ENCODE results near the gene MS4A8. TPM values are rescaled to one million over a fixed set of nuclear protein-coding genes. Genes with fewer than 3 reads are reported as not detected.
"Not testable (repeated sequence)": the region's sequence is repeated elsewhere in the genome, so short reads cannot be mapped to it uniquely, and the experiment has no call there.

The MS4A8 gene
- total RNA-seq, 1 donor from 2014 or later: not detected

GRCh38 chr11:60744114-60744513 lies 44.7 kb downstream of the MS4A8 start:
- no peaks in the 10 kb centered on the region for H3K4me1 Mint-ChIP-seq
- H3K36me3 Mint-ChIP-seq (ENCODE audit: low read depth): no peaks in the 10 kb centered on the region
- DNase-seq: no peak
- intact Hi-C loops (cut with micrococcal nuclease): no loop called here
- no peak overlapping the region for H3K4me3 Mint-ChIP-seq
- H3K27me3 Mint-ChIP-seq: no peaks in the 10 kb centered on the region
- H3K27ac Mint-ChIP-seq: no peak overlapping the region
- peaks cover 5% of the 10 kb centered on the region for H3K9me3 Mint-ChIP-seq

- no peak overlapping the region for H3K4me3 Mint-ChIP-seq
- no peaks in the 10 kb centered on the region for H3K4me1 Mint-ChIP-seq
- no peaks in the 10 kb centered on the region for H3K27me3 Mint-ChIP-seq
- H3K9me3 Mint-ChIP-seq: peaks cover 5% of the 10 kb centered on the region
- H3K36me3 Mint-ChIP-seq (ENCODE audit: low read depth): no peaks in the 10 kb centered on the region
- no peak for DNase-seq
- intact Hi-C loops (cut with micrococcal nuclease): no loop called here
- no peak overlapping the region for H3K27ac Mint-ChIP-seq
Observed at GRCh38 chr11:60747359-60747873, 48.0 kb downstream of the MS4A8 start.

GRCh38 chr11:60748225-60748624 lies 48.8 kb downstream of the MS4A8 start:
- Mint-ChIP-seq H3K4me3 (no peak overlapping the region), H3K27me3 (peaks cover under 1% of the 10 kb centered on the region), H3K9me3 (peaks cover 5% of the 10 kb centered on the region), H3K27ac (no peak overlapping the region), H3K36me3 (ENCODE audit: low read depth) (no peaks in the 10 kb centered on the region), H3K4me1 (no peaks in the 10 kb centered on the region)
- DNase-seq: no peak
- intact Hi-C loops (cut with micrococcal nuclease): no loop called here

- H3K36me3 Mint-ChIP-seq (ENCODE audit: low read depth): no peaks in the 10 kb centered on the region
- no peaks in the 10 kb centered on the region for H3K4me1 Mint-ChIP-seq
- DNase-seq: no peak
- no peak overlapping the region for H3K27ac Mint-ChIP-seq
- H3K9me3 Mint-ChIP-seq: peaks cover 5% of the 10 kb centered on the region
- H3K4me3 Mint-ChIP-seq: no peak overlapping the region
- intact Hi-C loops (cut with micrococcal nuclease): no loop called here
- H3K27me3 Mint-ChIP-seq: peaks cover 3% of the 10 kb centered on the region
Observed at GRCh38 chr11:60748821-60749220, 49.4 kb downstream of the MS4A8 start.

GRCh38 chr11:60750911-60751310 lies 51.5 kb downstream of the MS4A8 start:
- H3K27ac Mint-ChIP-seq: no peak overlapping the region
- intact Hi-C loops (cut with micrococcal nuclease): no loop called here
- peaks cover 5% of the 10 kb centered on the region for H3K9me3 Mint-ChIP-seq
- no peak for DNase-seq
- no peaks in the 10 kb centered on the region for H3K4me1 Mint-ChIP-seq
- no peaks in the 10 kb centered on the region for H3K36me3 Mint-ChIP-seq (ENCODE audit: low read depth)
- no peak overlapping the region for H3K4me3 Mint-ChIP-seq
- peaks cover 3% of the 10 kb centered on the region for H3K27me3 Mint-ChIP-seq

- H3K4me1 Mint-ChIP-seq: no peaks in the 10 kb centered on the region
- peaks cover 3% of the 10 kb centered on the region for H3K27me3 Mint-ChIP-seq
- intact Hi-C loops (cut with micrococcal nuclease): no loop called here
- H3K4me3 Mint-ChIP-seq: no peak overlapping the region
- H3K27ac Mint-ChIP-seq: no peak overlapping the region
- H3K36me3 Mint-ChIP-seq (ENCODE audit: low read depth): no peaks in the 10 kb centered on the region
- DNase-seq: no peak
- H3K9me3 Mint-ChIP-seq: no peaks in the 10 kb centered on the region
Observed at GRCh38 chr11:60753309-60753708, 53.9 kb downstream of the MS4A8 start.

GRCh38 chr11:60754887-60755286 lies 55.5 kb downstream of the MS4A8 start:
- Mint-ChIP-seq H3K9me3 (no peaks in the 10 kb centered on the region), H3K27ac (no peak overlapping the region), H3K4me3 (no peak overlapping the region), H3K4me1 (no peaks in the 10 kb centered on the region), H3K27me3 (peaks cover 16% of the 10 kb centered on the region), H3K36me3 (ENCODE audit: low read depth) (no peaks in the 10 kb centered on the region)
- no peak for DNase-seq
- intact Hi-C loops (cut with micrococcal nuclease): no loop called here

- no peaks in the 10 kb centered on the region for H3K36me3 Mint-ChIP-seq (ENCODE audit: low read depth)
Observed at GRCh38 chr11:60756307-60757032, 57.1 kb downstream of the MS4A8 start, which contains the start of gene MS4A15. MS4A15 (plus strand) TSS chr11:60756867; CDS start chr11:60763734, 6,867 bp downstream.

GRCh38 chr11:60757231-60757800 lies 57.9 kb downstream of the MS4A8 start:
- Mint-ChIP-seq H3K27ac (no peak overlapping the region), H3K27me3 (peaks cover 28% of the 10 kb centered on the region), H3K4me1 (no peaks in the 10 kb centered on the region), H3K36me3 (ENCODE audit: low read depth) (no peaks in the 10 kb centered on the region), H3K9me3 (no peaks in the 10 kb centered on the region), H3K4me3 (no peak overlapping the region)
- intact Hi-C loops (cut with micrococcal nuclease): no loop called here
- DNase-seq: no peak

More at GRCh38 chr11:60756307-60757032, 57.1 kb downstream of the MS4A8 start, which contains the start of gene MS4A15:
- peaks cover 27% of the 10 kb centered on the region for H3K27me3 Mint-ChIP-seq
- H3K4me1 Mint-ChIP-seq: no peaks in the 10 kb centered on the region
- no peak within 1 kb of the TSS for H3K27ac Mint-ChIP-seq
- no peak for DNase-seq
- H3K4me3 Mint-ChIP-seq: no peak within 1 kb of the TSS
- intact Hi-C loops (cut with micrococcal nuclease): no loop called here
- no peaks in the 10 kb centered on the region for H3K9me3 Mint-ChIP-seq

- DNase-seq; H3K27ac Mint-ChIP-seq; H3K9me3 Mint-ChIP-seq; H3K4me1 Mint-ChIP-seq; H3K4me3 Mint-ChIP-seq; intact Hi-C loops (cut with micrococcal nuclease); H3K36me3 Mint-ChIP-seq (ENCODE audit: low read depth): not testable (repeated sequence)
- peaks cover 26% of the 10 kb centered on the region for H3K27me3 Mint-ChIP-seq
Observed at GRCh38 chr11:60758671-60759070, 59.3 kb downstream of the MS4A8 start.

GRCh38 chr11:60759438-60760225 lies 60.2 kb downstream of the MS4A8 start:
- peaks cover 28% of the 10 kb centered on the region for H3K27me3 Mint-ChIP-seq
- H3K4me1 Mint-ChIP-seq; H3K4me3 Mint-ChIP-seq; H3K36me3 Mint-ChIP-seq (ENCODE audit: low read depth); H3K27ac Mint-ChIP-seq; intact Hi-C loops (cut with micrococcal nuclease); DNase-seq; H3K9me3 Mint-ChIP-seq: not testable (repeated sequence)

GRCh38 chr11:60761436-60762190 lies 62.2 kb downstream of the MS4A8 start:
- no peaks in the 10 kb centered on the region for H3K9me3 Mint-ChIP-seq
- intact Hi-C loops (cut with micrococcal nuclease): no loop called here
- H3K27ac Mint-ChIP-seq: no peak overlapping the region
- no peaks in the 10 kb centered on the region for H3K36me3 Mint-ChIP-seq (ENCODE audit: low read depth)
- no peak for DNase-seq
- H3K27me3 Mint-ChIP-seq: peaks cover 28% of the 10 kb centered on the region
- H3K4me1 Mint-ChIP-seq: peaks cover 5% of the 10 kb centered on the region
- H3K4me3 Mint-ChIP-seq: no peak overlapping the region

- no peaks in the 10 kb centered on the region for H3K9me3 Mint-ChIP-seq
- peaks cover 31% of the 10 kb centered on the region for H3K27me3 Mint-ChIP-seq
- intact Hi-C loops (cut with micrococcal nuclease): no loop called here
- H3K4me3 Mint-ChIP-seq: no peak overlapping the region
- peaks cover 5% of the 10 kb centered on the region for H3K4me1 Mint-ChIP-seq
- DNase-seq: no peak
- no peaks in the 10 kb centered on the region for H3K36me3 Mint-ChIP-seq (ENCODE audit: low read depth)
- no peak overlapping the region for H3K27ac Mint-ChIP-seq
Observed at GRCh38 chr11:60762851-60763691, 63.7 kb downstream of the MS4A8 start.
